ENCODE data around the gene ATP6V1G3.
"Not testable (repeated sequence)": the region's sequence is repeated elsewhere in the genome, so short reads cannot be mapped to it uniquely, and the experiment has no call there.

The ATP6V1G3 gene

DNA sequence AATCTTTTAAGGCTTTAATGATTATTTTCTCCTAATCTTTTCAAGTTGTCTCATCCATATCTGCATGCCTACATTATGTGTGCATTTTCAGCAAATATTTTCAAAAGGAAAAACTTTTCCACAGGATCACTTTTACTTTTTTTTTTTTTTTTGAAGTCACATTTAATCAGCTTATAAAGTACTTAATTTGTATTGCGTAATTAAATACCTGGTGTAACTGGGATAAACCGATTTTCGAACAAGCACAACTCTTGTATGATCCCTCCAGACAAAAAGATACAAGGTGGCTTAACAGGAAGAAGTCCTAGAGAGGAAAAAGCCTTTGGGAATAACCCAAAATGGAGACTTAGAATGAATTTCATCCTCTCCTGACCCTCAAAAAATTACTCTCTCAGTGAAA, 1.3 kb upstream of the ATP6V1G3 start:
- DNase-seq, result no peak

DNA sequence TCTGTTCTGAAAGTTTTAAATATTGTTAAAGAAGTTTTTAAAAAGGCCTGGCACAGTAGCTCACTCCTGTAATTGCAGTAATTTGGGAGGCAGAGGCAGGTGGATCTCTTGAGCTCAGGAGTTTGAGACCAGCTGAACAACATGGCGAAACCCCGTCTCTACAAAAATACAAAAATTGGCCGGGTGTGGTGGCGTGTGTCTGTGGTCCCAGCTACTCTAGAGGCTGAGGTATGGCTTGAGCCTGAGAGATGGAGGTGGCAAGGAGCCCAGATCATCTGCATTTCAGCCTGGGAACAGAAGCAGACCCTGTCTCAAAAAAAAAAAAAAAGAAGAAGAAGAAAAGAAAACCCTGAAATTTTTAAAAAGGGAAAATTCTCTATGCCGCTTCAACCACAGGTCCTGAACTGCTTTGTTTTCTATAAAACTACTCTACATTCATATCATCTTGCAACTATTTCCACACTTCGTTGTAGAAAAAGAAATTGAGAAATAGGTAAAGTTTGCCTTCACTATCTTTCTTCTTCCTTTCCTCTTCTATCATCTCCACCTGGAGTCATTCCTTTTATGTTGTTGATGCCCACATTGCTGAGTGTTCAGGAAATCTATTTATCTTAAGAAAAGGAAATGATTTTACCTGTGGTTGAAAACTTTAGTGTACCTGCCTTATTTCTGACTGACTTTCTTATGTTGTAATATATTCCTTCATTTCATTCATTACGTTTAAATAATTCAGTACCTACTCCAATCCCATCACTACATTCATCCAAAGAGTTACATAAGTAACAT, 1.7 kb downstream of the ATP6V1G3 start:
- DNase-seq, result no peak

DNA sequence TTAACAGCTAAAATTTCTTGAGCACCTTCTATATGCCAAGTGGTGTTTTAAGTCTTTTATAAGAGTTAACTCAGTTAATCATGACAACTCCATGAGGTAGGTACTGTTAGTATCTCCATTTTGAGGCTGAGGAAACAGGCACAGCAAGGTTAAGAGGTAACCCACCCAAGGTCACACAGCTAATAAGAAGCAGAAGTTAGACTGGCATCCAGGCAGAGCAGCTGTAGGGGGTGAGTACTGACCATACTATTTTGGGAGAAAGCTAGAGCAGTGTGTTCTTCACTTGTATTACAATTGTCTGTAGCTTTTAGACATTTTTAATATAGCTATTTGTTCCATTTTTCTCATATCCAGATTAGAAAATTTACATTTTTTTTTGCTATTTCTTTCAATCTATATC, 4.8 kb downstream of the ATP6V1G3 start:
- no peak for DNase-seq

DNA sequence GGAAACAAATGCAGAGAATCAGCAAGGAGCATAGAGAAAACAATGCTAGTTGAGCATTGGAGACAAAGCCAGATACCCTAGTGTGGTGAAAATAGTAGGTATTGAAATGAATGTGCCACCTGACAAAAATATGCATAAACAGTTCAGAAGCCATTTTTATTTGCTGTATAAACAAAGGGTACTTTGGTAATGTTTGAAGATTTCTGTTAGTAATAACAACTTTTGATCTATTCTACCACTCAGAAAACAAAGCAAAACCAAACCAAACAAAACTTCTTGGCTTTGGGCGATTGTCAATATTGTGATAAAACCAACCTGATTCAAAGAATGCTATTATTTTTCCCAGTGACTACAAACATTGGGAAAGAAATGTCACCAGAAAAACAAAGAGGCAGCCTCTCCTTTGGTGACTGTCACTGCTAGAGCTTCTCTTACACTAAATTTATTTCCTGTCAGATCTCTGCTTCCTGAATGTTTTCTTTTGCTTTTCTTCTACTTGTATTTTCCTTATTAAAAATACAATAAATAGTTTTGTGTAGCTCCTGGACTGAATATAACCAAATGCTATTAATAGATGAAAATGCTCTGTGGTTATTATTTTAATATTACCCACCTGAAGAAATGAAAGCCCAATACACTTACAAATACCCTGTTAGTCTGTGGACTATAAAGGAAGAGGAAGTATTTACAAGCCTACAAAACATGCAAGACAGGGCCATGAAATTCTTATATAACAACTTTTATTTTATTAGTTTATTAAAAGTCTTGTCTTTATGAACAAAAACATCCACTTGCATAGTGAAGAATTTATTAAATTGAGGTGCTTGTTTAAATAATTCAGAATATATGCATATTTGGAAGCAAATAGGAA, 5.7 kb downstream of the ATP6V1G3 start:
- no peak for DNase-seq

DNA sequence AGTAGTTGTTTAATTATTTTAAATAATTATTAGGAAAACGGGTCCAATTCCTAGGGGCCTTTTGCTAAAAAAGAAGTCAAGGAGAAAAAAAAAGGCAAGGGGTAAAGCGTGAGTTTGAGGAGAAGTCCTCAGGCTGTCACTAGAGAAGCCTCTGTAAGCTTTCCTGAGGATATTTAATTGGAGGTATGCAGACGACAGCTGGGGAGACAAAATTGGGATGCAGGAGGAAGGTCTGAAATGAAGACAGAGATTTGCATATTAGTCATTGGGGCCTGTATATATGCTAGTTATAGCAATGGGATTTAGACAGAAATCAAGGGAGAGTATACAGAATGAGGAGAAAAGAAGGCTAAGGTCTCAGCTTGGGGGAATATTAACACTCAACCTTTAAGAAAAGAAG, 8.6 kb downstream of the ATP6V1G3 start:
- DNase-seq, result no peak

DNA sequence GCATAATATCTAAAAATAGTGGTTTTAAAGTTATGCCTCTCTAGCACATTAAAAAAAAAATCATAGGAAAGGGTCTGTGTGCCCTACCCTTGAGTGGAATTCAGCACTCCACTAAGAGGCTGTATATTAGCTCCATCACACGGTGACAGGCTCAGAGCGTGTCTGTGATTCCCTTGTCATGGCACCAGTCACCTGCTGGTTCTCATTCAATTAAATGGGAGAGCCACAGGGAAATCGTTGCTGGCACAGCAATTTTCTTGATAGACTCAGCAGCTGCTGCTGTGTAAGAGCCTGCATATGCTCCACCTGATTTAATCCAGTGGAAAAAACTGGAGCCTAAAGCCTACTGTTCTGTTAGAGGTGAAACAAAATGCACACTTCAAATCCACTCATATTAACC, 9.5 kb downstream of the ATP6V1G3 start:
- no peak for DNase-seq

DNA sequence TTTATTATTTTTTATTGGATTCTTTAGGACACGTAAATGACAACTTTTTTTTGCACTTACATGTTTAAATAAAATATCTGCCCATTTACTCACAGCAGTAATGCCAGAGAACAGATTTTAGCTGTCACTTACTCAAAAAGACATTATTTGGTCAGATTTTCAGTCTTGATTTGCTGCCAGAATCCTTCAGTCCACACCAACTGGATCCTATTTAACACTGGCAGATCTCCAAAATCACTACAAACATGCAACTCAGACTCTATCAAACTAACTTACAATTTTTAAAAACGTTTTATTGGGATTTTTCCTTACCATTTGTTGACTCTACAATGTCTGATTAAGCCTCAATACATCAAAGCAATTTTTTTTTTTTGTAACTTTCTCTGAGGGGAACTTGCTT, 11.1 kb downstream of the ATP6V1G3 start:
- no peak for DNase-seq

DNA sequence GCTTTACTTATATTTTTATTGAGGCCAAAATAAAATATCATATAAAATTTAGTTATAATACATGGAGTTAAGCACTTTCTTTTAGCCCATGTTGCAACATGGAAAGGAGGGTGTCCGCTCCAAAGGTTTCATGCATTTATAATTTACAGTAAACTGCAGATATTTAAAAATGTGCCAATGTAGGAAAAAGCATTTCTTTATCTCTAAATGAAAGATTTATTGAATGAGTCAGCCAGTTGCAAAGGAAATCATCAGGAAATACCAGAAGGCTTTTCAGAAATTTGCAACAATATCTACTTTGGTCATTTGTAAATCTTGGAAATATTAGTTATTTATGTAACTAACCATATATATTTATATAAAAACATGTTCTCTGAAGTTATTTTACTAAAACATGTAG, 12.1 kb downstream of the ATP6V1G3 start:
- no peak for DNase-seq

DNA sequence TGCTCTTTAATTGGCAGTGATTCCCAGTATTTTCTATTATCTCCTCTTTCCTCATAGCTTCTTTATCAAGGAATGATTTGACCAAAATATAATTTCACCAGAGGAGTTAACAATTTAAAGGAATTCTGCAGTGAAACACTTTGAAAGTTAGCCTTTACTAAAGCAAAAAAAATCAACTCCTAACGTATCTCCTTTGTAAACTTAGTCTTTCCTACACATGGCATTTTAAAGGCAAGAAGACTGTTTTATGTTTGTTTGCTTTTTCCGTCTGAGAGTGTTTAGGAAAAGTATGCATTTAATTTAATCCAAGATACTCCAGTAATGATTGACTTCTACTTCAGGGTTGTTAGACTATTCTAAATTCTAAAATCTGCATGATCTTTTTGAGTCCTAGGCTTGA, 15.9 kb downstream of the ATP6V1G3 start:
- DNase-seq, result no peak

DNA sequence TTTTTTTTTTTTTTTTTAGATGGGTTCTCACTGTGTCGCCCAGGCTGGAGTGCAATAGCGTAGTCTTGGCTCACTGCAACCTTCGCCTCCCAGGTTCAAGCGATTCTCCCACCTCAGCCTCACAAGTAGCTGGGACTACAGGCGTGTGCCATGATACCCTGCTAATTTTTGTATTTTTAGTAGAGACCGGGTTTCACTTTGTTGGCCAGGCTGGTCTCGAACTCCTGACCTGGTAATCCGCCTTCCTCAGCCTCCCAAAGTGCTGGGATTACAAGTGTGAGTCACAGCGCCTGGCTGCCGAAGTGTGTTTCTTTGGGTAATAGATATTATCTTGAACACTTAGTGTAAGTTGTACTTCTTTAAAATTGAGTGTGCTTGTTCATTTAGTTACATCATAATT, 16.4 kb downstream of the ATP6V1G3 start:
- DNase-seq, result not testable (repeated sequence)

DNA sequence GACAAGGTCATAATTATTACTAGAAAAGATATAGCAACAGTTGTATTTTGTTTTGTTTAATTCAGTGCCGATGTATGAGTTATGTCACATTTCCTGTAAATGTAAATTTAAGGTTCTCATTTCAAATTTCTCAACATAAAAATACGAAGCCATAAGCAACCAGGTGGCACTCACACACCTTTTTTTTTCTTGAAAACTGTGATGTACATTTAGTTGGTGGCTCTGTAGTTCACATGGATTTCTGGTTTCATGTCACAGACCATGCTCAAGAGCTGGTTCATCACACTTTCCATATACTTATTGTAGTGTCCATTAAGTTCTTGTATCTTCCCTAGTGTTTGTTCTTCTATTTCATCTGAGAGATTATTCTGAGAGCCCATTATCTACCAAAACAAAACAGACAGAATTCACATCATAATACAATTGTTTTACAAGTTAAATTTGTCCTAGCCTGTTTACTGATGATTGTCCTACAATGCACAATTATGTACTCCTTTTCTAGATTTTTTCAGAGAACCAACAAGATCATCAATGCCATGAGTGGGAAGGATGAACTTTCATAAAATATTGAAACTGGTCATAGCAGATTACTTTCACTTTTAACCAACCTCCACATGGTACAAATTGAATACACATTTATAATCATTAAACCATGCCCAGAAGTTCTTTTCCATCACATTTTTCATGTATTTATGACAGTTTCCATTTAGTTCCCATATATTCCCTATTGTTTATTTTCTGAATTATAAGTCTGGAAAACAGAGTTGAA, 17.1 kb downstream of the ATP6V1G3 start:
- no peak for DNase-seq

DNA sequence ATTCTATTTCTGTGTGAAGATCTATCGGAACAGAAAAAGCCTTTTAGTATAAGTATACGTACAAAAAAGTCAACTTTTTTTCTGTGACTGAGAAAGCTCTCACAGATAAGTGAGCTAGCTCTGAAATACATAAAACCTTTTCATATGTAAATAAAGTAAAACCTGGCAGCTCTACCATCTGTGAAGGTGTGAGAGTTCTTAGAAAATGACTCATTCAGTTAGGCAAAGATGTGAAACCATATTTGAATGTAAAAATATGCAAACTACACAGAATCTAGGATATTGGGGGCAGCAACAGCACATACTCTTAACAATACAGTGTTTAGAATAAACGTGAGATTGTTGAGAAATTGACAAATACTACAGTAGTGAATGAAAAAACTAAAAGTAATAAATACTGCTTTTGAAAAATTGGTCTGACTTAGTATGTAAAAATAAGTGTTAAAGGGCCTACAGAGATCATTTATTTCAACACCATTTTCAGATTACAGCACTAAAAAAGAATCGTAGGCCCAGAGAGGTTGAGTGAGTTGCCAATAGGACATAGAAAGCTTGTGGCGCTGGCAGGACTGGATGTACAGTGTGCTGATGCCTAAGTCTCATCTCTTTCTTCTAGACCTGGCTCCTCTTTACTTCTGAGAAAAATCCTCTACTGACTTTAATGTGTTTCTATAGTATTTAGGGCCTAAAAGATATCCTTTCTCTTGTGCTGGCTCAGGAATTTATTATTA, 19.8 kb downstream of the ATP6V1G3 start:
- DNase-seq, result no peak

DNA sequence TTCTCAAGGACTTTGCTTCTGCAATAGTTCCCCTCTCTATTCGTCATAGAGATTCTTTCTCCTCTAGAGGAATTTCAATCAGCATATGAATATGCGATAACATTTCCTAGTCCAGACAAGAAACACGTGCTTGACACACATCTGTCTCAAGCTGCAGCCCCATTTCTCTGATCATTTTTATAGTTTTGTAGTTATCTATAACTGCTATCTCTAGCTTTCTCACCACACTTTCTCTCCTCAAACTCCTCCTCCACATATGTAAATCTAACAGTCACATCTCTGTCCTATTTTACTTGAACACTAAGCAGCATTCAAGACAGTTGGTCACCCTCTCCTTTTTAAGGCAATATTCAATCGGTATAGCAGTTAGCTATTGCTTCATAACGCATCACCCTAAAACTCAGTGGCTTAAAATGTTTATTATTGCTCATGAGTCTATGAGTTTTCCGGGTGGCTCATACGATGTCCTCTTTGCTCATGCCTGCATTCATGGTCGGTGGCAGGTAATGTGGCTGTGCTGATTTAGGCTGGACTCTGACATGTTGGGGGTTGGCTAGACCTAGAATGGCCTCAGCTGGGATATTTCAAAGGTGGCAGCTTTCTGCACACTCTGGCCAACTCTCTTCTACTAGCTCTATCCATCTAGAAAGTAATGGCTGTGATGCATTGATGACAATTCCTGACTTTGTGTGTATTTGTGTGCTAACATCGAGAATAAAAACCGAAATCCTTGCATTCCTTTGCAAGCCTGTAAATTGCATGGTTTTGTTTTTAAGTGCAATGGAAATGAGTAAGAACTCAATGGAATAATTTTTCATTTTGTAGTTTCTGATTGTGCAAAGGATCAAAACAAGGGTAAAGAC, 20.6 kb downstream of the ATP6V1G3 start:
- no peak for DNase-seq

DNA sequence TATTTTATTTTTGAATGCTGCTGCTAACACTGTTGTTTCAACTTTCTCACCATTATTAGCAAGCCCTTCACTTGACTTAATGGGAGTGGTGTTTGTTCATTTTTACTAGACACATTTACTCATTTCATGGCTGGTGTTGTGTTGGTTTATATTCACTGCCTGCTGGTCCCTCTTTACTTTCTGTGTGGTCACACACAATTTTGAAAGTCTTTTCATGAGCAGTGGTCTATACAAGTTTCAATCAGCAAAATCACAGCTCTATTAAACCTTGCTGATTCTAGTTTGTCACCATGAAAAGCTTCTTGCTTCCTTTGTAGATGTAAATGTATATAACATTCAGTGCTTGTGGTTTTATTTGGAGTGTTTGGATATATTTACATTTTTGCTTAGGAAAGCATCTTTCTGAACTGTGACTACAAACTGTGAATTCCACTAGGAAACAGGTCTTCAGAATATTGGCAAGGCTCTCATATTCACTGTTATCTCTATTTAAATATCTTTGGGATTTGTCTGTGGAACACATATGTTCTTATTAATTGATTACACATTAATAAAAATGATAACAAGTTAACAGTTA, 22.8 kb downstream of the ATP6V1G3 start:
- no peak for DNase-seq

DNA sequence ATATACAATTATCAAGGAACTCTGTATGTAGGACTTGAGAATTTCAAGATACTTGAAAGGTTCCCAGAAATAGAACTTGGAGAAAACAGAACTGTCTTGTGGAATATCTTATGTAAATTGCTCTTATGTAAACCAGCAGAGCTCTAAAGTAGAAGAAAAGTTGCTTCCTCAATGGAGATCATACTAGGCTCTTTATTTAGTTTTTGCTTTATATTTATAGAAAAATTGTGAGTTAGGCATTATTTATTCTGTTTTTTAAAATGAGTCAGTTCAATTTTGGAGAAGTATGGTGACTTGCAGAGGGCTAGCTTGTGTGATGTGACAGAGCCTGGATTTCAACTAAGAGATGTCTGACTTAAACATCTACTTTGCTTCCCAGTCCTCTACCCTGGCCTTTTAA, 40.4 kb downstream of the ATP6V1G3 start:
- no peak for DNase-seq

DNA sequence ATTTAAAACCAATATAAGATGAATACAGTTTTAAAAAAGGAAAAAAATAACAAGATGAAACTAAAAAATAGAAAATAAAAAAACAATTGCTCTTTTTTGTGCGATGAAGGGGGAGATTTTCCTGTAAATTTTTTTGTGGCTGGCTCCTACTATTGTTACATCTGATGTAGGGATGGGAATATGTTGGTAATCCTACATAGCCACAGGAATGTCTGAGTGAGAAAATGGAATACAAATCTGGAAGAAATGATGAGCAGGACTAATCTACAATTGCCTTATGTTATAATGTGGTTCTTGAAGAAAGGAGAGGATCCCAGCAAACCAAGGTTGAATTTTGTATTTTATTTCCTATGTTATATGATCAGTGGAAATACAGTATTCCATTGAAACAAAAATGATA, 40.9 kb downstream of the ATP6V1G3 start:
- DNase-seq, result no peak

DNA sequence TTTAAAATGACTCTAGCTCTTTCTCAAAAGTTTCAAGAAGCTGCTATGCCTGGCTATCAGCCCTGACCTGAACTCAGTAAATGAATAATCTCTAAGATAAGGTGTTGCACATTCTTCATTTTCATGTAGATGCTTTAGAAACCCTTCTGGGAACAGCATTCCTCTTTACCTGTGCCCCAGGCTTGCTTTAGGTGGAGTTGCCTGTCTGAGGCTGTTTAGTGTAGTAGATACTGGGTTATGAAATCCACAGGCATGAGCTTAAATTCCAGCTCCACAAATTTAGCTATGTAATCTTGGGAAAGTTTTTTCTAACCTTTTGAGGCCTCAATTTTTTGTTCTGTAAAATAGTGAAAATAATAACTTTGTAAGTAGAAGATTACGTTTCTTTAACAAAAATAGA, 41.6 kb downstream of the ATP6V1G3 start:
- no peak for DNase-seq

DNA sequence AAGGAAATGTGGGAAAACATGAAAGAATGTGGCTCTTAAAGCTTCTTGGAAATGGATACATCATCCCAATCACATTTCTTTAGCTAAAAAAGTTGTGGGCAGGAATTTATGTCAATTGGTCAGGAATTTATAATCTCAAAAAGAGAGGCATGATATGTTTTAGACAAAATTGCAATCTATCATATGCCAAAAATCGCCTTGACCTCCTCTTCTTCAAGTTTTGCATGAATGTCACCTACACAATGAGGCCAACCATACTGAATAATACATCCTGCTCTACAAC, 42.4 kb downstream of the ATP6V1G3 start:
- DNase-seq, result no peak

DNA sequence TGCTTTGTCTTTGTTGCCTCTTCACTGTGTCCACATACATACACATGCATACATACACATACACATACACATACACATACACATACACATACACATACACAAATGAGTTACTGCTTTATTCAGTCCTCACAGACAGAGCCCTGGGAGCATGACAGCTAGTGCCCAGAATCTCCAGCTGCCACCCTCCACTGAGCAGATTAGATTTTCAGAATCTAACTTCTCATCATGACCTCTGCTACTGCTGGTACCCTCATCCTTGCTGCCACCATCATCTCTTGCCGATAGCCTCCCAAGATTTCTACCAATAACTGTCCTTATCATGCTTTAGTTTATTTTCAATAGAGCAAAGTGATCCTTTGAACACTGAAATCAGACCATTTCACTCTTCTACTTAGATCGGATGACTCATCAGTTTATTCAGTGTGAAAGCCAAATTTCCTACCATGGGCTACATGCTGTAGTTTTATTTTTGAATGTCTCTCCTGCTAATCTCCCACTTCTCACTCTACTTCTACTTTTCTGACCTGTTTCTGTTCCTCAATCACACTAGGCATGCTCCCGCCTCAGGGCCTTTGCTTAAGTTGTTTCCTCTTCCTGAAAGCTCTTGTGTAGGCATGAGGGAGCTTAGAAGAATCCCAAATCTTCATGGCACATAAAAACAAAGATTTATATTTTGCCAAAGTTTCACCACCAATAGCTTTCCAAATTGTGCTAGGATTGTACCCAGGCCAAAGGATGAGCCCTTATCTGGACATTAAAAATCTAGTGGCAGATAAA, 43.0 kb downstream of the ATP6V1G3 start:
- DNase-seq, result no peak

DNA sequence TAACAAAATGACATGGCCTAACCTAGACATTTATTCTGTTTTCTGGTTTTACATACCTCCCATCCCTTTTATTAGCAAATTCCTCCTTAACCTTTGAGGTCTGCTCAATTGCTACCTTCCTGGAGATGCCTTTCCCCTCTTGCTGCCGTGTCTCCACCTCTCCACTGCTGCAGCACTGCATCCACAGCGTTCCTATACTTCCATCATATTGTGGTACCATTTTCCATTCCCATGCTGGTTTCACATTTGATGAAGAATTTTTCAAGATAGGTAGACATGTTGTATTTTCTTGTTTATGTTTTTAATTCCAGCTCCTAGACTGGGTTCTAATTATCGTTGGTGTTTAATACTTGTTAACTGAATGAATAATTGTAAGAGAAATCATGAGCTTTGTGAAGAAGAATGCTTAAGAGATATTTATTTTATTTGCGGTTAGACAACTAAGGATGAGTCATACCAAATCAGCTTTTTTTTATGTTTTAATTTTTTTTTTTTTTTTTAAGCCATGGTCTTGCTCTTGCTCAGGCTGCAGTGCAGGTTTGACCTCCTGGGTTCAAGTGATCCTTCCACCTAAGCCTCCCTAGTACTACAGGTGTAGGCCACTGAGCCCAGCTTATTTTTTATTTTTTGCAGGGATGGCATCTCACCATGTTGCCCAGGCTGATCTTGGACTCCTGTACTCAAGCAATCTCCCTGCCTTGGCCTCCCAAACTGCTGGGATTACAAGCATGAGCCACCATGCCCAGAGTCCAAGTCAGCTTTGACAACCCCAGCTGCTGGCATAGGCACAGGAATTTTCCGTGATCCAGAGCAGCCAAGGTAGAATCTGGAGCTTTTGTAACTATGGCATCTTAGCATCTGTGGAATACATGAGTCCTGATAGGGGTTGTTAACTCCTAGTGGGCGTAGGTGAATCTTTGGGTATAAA, 44.0 kb downstream of the ATP6V1G3 start:
- DNase-seq, result no peak
